GM23338 (cell line): ENCODE data around the gene PEX10. TPM values are rescaled to one million over a fixed set of nuclear protein-coding genes. Genes with fewer than 3 reads are reported as not detected.

Source experiments
- ATAC-seq: fragments of 200-7000 bp; cut with Tn5 transposase; 3 replicates; pipeline ENCODE4 v1.9.1; 2020
- DNase-seq: peaks from one replicate; pipeline ENCODE4 v3.0.0-alpha.2; 2015; ENCODE audit warnings: low spot score
- H2AFZ ChIP-seq: fragments of 200-600 bp; sonication (generic); 2 replicates; pipeline ENCODE4 v1.8.0; 2016; ENCODE audit warnings: antibody characterized with exemption, mild to moderate bottlenecking, moderate library complexity
- H3F3A ChIP-seq: fragments of 200-600 bp; sonication (generic); replicated peaks from 2 replicates; pipeline ENCODE4 v1.8.0; 2017; ENCODE audit warnings: antibody characterized with exemption, mixed run types, low read depth
- H3K27ac ChIP-seq: fragments of 200-600 bp; sonication (generic); 2 replicates; pipeline ENCODE4 v1.6.1; 2016; ENCODE audit warnings: low read depth
- H3K27me3 ChIP-seq: fragments of 200-600 bp; sonication (generic); 2 replicates; pipeline ENCODE4 v1.8.0; 2016; ENCODE audit warnings: mild to moderate bottlenecking, mixed run types, moderate library complexity; ENCODE audit not compliant: insufficient read depth
- H3K36me3 ChIP-seq: fragments of 200-600 bp; sonication (generic); 2 replicates; pipeline ENCODE4 v1.8.0; 2016; ENCODE audit warnings: mild to moderate bottlenecking; ENCODE audit not compliant: insufficient read depth
- H3K4me1 ChIP-seq: fragments of 200-600 bp; sonication (generic); 2 replicates; pipeline ENCODE4 v1.8.0; 2016; ENCODE audit warnings: mild to moderate bottlenecking, moderate library complexity; ENCODE audit not compliant: insufficient read depth
- H3K4me2 ChIP-seq: fragments of 200-600 bp; sonication (generic); 2 replicates; pipeline ENCODE4 v1.7.1; 2017; ENCODE audit warnings: mixed run types
- H3K4me3 ChIP-seq: fragments of 200-600 bp; sonication (generic); 2 replicates; pipeline ENCODE4 v1.6.1; 2016; ENCODE audit warnings: mixed run types
- H3K79me2 ChIP-seq: fragments of 200-600 bp; sonication (generic); replicated peaks from 2 replicates; pipeline ENCODE4 v1.8.0; 2017; ENCODE audit warnings: mild to moderate bottlenecking; ENCODE audit not compliant: insufficient read depth
- H3K9me2 ChIP-seq: fragments of 200-600 bp; sonication (generic); 2 replicates; pipeline ENCODE4 v1.8.0; 2017; ENCODE audit not compliant: insufficient read depth
- H4K20me1 ChIP-seq: fragments of 200-600 bp; sonication (generic); replicated peaks from 2 replicates; pipeline ENCODE4 v1.8.0; 2017; ENCODE audit warnings: mild to moderate bottlenecking; ENCODE audit not compliant: insufficient read depth
- H3K27ac Mint-ChIP-seq: 2 replicates; pipeline ENCODE4 v1.8.0; 2020; ENCODE audit warnings: inconsistent platforms, mild to moderate bottlenecking, moderate library complexity, mixed read lengths
- H3K27me3 Mint-ChIP-seq: 3 replicates; pipeline ENCODE4 v1.8.0; 2022; ENCODE audit warnings: low read depth, mild to moderate bottlenecking, moderate library complexity, mixed read lengths, inconsistent platforms; ENCODE audit not compliant: insufficient read depth, poor library complexity
- H3K36me3 Mint-ChIP-seq: 3 replicates; pipeline ENCODE4 v1.8.0; 2021; ENCODE audit warnings: low read depth, mild to moderate bottlenecking, inconsistent platforms, moderate library complexity, mixed read lengths
- H3K4me1 Mint-ChIP-seq: 3 replicates; pipeline ENCODE4 v1.8.0; 2020; ENCODE audit warnings: mild to moderate bottlenecking, inconsistent platforms, mixed read lengths
- H3K4me3 Mint-ChIP-seq: 3 replicates; pipeline ENCODE4 v1.8.0; 2021; ENCODE audit warnings: moderate library complexity, mild to moderate bottlenecking, inconsistent platforms, mixed read lengths
- H3K9me3 Mint-ChIP-seq: 3 replicates; pipeline ENCODE4 v1.8.0; 2020; ENCODE audit warnings: moderate library complexity, mild to moderate bottlenecking, inconsistent platforms, mixed read lengths
- EZH2phosphoT487 ChIP-seq: fragments of 200-600 bp; sonication (generic); IDR thresholded peaks from one replicate; pipeline ENCODE4 v1.8.1; 2018; ENCODE audit warnings: antibody characterized with exemption; ENCODE audit not compliant: unreplicated experiment
- JUNB ChIP-seq: IDR thresholded peaks from one replicate; pipeline ENCODE4 v1.6.1; 2016; ENCODE audit warnings: antibody characterized with exemption; ENCODE audit not compliant: unreplicated experiment
- STAT1 ChIP-seq: IDR thresholded peaks from one replicate; pipeline ENCODE4 v1.6.1; 2016; ENCODE audit warnings: antibody characterized with exemption; ENCODE audit not compliant: unreplicated experiment
- polyA plus RNA-seq: library from polyadenylated mRNA; unstranded; fragments of >200 nt; fragmentation: Nextera tagmentation; extraction: Ambion mirVana; gene quantifications from 2 replicates; pipeline ENCODE4 v1.2.1, GENCODE V29; 2016
- total RNA-seq: library from RNA; depleted of rRNA; stranded (reverse); fragments of >200 nt; shearing (Covaris generic); gene quantifications from 2 replicates; pipeline ENCODE4 v1.2.3, GENCODE V29; 2014
- TF ChIP-seq, protein P1 (sequence below), 2 experiments: fragments of 200-600 bp in 1 of 2; sonication (generic) in 1 of 2; conservative IDR thresholded peaks; 2 replicates each; pipeline versions ENCODE4 v1.5.1 to v1.6.1; 2016 to 2017; ENCODE audit warnings: antibody characterized with exemption in 2 of 2, low read depth in 2 of 2, mild to moderate bottlenecking in 2 of 2, moderate library complexity in 1 of 2
- TF ChIP-seq, protein P2 (sequence below): IDR thresholded peaks from one replicate; pipeline ENCODE4 v1.6.1; 2018; ENCODE audit warnings: antibody characterized with exemption; ENCODE audit not compliant: unreplicated experiment

The PEX10 gene
- total and polyA plus RNA-seq, 2 experiments from 2014 or later: 15.0 to 53.9 TPM

DNA sequence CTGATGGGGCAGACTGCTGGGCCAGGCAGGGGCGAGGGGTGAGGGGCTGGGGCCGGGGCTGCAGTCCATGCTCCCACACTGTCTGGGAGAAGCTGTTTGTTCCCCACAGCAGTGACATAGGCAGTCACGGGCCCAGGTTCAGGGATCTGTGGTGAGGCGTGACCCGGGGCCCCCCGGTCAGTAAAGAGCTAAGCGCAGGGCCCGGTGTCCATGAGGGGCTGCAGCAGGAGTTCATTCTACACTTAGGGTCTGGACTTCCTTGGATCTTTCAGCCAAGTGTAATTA, 4.4 kb downstream of the PEX10 start:
- H3K4me3 Mint-ChIP-seq: no peak overlapping the region
- H3K9me2 ChIP-seq: no peaks in the 10 kb centered on the region
- H3K27ac Mint-ChIP-seq: no peak overlapping the region
- no peak for ATAC-seq
- TF ChIP-seq, protein P1, sequence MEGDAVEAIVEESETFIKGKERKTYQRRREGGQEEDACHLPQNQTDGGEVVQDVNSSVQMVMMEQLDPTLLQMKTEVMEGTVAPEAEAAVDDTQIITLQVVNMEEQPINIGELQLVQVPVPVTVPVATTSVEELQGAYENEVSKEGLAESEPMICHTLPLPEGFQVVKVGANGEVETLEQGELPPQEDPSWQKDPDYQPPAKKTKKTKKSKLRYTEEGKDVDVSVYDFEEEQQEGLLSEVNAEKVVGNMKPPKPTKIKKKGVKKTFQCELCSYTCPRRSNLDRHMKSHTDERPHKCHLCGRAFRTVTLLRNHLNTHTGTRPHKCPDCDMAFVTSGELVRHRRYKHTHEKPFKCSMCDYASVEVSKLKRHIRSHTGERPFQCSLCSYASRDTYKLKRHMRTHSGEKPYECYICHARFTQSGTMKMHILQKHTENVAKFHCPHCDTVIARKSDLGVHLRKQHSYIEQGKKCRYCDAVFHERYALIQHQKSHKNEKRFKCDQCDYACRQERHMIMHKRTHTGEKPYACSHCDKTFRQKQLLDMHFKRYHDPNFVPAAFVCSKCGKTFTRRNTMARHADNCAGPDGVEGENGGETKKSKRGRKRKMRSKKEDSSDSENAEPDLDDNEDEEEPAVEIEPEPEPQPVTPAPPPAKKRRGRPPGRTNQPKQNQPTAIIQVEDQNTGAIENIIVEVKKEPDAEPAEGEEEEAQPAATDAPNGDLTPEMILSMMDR (conservative IDR thresholded peaks at IDR 0.05; ENCODE audit: low read depth in 2 of 2): no peak
- peaks cover 11% of the 10 kb centered on the region; the same call in 1 of the 2 replicates for H3F3A ChIP-seq
- no peak overlapping the region for H3K4me2 ChIP-seq
- H3K79me2 ChIP-seq: no peaks in the 10 kb centered on the region
- no peak overlapping the region for H3K27ac ChIP-seq
- H3K9me3 Mint-ChIP-seq: no peaks in the 10 kb centered on the region
- H3K27me3 ChIP-seq: no peaks in the 10 kb centered on the region
- no peak overlapping the region for H2AFZ ChIP-seq
- DNase-seq: no peak
- H3K4me1 Mint-ChIP-seq: no peaks in the 10 kb centered on the region; the same call in 2 of the 3 replicates
- no peaks in the 10 kb centered on the region for H4K20me1 ChIP-seq
- peaks cover 43% of the 10 kb centered on the region for H3K36me3 Mint-ChIP-seq
- 0 out of 2 replicates have a peak, but pooled peaks cover 5% of the 10 kb centered on the region for H3K36me3 ChIP-seq
- H3K4me3 ChIP-seq: no peak overlapping the region
- no peaks in the 10 kb centered on the region for H3K4me1 ChIP-seq
- H3K27me3 Mint-ChIP-seq: peaks cover 20% of the 10 kb centered on the region

DNA sequence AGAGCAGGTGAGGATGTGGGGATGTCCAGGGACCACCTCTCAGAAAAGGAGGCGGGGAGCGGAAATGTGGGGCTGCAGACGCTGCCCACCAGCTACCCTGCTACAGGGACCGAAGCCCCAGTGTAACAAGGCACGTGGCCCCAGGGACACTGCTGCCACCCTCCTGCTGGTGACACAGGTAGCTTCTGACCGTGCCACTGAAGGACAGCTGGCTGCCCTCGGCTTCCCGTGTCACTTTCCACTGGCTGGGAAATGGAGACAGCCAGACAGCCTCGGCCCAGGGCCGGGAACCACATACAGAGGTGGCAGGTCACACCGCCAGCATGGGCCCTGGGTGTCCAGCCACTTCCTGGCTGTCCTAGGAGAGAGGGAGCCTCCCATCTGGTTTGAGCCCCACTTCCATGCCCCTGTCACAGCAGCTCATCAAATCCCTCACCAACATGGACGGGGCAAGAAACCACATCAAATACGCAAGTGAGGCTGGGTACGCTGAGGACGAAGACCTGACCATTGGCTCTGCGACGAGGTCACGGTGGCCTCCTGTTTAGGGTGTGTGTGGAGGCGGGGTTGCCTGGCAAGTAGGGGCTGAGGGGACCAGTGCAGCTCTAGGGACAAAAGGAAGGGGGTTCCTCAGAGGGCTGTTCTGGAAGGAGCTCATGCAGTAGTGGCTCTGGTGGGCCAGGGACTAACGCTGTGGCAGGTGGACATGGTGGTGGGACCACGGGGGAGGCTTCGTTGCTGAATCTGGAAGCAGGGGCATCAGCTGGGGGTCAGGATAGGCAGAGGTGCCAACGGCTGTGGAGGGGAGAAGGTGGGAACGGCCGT, 5.0 kb downstream of the PEX10 start:
- 0 out of 2 replicates have a peak, but pooled peaks cover 5% of the 10 kb centered on the region for H3K36me3 ChIP-seq
- H3K4me2 ChIP-seq: no peak overlapping the region
- no peak for TF ChIP-seq JUNB
- TF ChIP-seq, protein P1 (conservative IDR thresholded peaks at IDR 0.05; ENCODE audit: low read depth in 2 of 2): no peak
- H2AFZ ChIP-seq: no peak overlapping the region
- H3K79me2 ChIP-seq: no peaks in the 10 kb centered on the region
- peaks cover 14% of the 10 kb centered on the region; the same call in 1 of the 2 replicates for H3F3A ChIP-seq
- Mint-ChIP-seq H3K4me3 (no peak overlapping the region), H3K27ac (no peak overlapping the region), H3K27me3 (peaks cover 20% of the 10 kb centered on the region), H3K36me3 (peaks cover 46% of the 10 kb centered on the region), H3K9me3 (no peaks in the 10 kb centered on the region), H3K4me1 (no peaks in the 10 kb centered on the region; the same call in 2 of the 3 replicates)
- ATAC-seq (no peak), DNase-seq (no peak)
- H4K20me1 ChIP-seq: no peaks in the 10 kb centered on the region
- H3K4me1 ChIP-seq: no peaks in the 10 kb centered on the region
- H3K9me2 ChIP-seq: no peaks in the 10 kb centered on the region
- H3K4me3 ChIP-seq: no peak overlapping the region
- no peak overlapping the region for H3K27ac ChIP-seq
- H3K27me3 ChIP-seq: no peaks in the 10 kb centered on the region

DNA sequence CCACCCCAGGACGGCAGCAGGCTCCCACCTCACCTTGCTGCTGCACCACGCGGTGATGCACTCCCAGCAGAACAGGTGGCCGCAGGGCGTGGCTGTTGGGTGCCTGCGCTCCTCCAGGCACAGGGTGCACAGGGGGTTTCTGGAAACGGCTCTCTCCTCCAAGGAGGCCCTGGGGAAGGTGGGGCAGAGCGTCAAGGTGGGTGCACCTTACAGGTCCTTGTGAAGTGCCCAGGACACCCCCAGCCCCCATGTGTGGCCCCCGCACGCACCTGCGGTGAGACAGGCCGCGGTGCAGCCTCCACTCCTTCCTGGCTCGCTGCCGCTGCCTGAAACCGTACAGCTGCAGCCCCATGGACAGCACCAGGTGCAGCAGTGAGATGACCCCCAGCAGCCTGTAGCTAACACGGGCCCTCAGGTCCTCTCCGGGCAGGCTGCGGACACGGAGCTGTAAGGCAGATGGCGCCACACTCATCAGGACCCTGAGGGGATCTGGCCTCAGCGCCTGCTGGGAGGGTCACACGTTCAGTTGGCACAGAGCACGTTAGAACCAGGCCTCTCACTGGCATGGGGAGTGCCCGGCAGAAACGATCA, 5.8 kb downstream of the PEX10 start:
- Histone ChIP-seq H3K27ac (no peak overlapping the region), H3K79me2 (no peaks in the 10 kb centered on the region), H3K9me2 (no peaks in the 10 kb centered on the region), H3K27me3 (no peaks in the 10 kb centered on the region), H3F3A (peaks cover 14% of the 10 kb centered on the region; the same call in 1 of the 2 replicates), H4K20me1 (no peaks in the 10 kb centered on the region), H3K4me3 (no peak overlapping the region), H2AFZ (no peak overlapping the region), H3K4me2 (no peak overlapping the region), H3K36me3 (0 out of 2 replicates have a peak, but pooled peaks cover 5% of the 10 kb centered on the region), H3K4me1 (no peaks in the 10 kb centered on the region)
- ATAC-seq (peak; percentile 61), DNase-seq (no peak)
- Mint-ChIP-seq H3K27ac (no peak overlapping the region), H3K9me3 (no peaks in the 10 kb centered on the region; the same call in 2 of the 3 replicates), H3K36me3 (peaks cover 55% of the 10 kb centered on the region), H3K4me1 (no peaks in the 10 kb centered on the region; the same call in 2 of the 3 replicates), H3K4me3 (no peak overlapping the region), H3K27me3 (peaks cover 20% of the 10 kb centered on the region)
- no peak for TF ChIP-seq EZH2phosphoT487
- TF ChIP-seq, protein P2, sequence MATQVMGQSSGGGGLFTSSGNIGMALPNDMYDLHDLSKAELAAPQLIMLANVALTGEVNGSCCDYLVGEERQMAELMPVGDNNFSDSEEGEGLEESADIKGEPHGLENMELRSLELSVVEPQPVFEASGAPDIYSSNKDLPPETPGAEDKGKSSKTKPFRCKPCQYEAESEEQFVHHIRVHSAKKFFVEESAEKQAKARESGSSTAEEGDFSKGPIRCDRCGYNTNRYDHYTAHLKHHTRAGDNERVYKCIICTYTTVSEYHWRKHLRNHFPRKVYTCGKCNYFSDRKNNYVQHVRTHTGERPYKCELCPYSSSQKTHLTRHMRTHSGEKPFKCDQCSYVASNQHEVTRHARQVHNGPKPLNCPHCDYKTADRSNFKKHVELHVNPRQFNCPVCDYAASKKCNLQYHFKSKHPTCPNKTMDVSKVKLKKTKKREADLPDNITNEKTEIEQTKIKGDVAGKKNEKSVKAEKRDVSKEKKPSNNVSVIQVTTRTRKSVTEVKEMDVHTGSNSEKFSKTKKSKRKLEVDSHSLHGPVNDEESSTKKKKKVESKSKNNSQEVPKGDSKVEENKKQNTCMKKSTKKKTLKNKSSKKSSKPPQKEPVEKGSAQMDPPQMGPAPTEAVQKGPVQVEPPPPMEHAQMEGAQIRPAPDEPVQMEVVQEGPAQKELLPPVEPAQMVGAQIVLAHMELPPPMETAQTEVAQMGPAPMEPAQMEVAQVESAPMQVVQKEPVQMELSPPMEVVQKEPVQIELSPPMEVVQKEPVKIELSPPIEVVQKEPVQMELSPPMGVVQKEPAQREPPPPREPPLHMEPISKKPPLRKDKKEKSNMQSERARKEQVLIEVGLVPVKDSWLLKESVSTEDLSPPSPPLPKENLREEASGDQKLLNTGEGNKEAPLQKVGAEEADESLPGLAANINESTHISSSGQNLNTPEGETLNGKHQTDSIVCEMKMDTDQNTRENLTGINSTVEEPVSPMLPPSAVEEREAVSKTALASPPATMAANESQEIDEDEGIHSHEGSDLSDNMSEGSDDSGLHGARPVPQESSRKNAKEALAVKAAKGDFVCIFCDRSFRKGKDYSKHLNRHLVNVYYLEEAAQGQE: no peak
- TF ChIP-seq STAT1: no peak
- TF ChIP-seq, protein P1 (conservative IDR thresholded peaks at IDR 0.05; ENCODE audit: low read depth in 2 of 2): peak in 1 of 2 experiments; percentile 58; a peak in 3 of 4 replicates
